ENCODE measurements around the gene DOCK1. TPM values are rescaled to one million over a fixed set of nuclear protein-coding genes. Genes with fewer than 3 reads are reported as not detected.

The DOCK1 gene
- total RNA-seq, 2 experiments from 2014 or later: 0.22 to 0.29 TPM

GRCh38 chr10:127012769-127013152 lies 107.5 kb downstream of the DOCK1 start:
- no peak for DNase-seq
- no peaks in the 10 kb centered on the region for H3K27me3 Mint-ChIP-seq
- H3K36me3 Mint-ChIP-seq: no peaks in the 10 kb centered on the region
- H3K4me1 Mint-ChIP-seq (ENCODE audit: low read depth): no peaks in the 10 kb centered on the region
- intact Hi-C loops (cut with micrococcal nuclease): no loop called here
- ChIA-PET CTCF (no interaction called here), POLR2A (no interaction called here)
- H3K4me3 Mint-ChIP-seq: no peak overlapping the region
- H3K9me3 Mint-ChIP-seq: no peaks in the 10 kb centered on the region
- no peak overlapping the region for H3K27ac Mint-ChIP-seq

GRCh38 chr10:127013211-127013656 lies 108.0 kb downstream of the DOCK1 start:
- Mint-ChIP-seq H3K4me3 (no peak overlapping the region), H3K4me1 (ENCODE audit: low read depth) (no peaks in the 10 kb centered on the region), H3K9me3 (no peaks in the 10 kb centered on the region), H3K36me3 (no peaks in the 10 kb centered on the region), H3K27me3 (no peaks in the 10 kb centered on the region), H3K27ac (no peak overlapping the region)
- DNase-seq: no peak
- POLR2A ChIA-PET: no interaction called here
- CTCF ChIA-PET: no interaction called here
- intact Hi-C loops (cut with micrococcal nuclease): no loop called here

GRCh38 chr10:127013691-127014473 lies 108.7 kb downstream of the DOCK1 start:
- Mint-ChIP-seq H3K4me1 (ENCODE audit: low read depth) (no peaks in the 10 kb centered on the region), H3K27me3 (no peaks in the 10 kb centered on the region), H3K27ac (no peak overlapping the region), H3K4me3 (no peak overlapping the region), H3K9me3 (no peaks in the 10 kb centered on the region), H3K36me3 (no peaks in the 10 kb centered on the region)
- intact Hi-C loops (cut with micrococcal nuclease): no loop called here
- POLR2A ChIA-PET: no interaction called here
- CTCF ChIA-PET: no interaction called here
- DNase-seq: no peak

GRCh38 chr10:127014671-127015070 lies 109.4 kb downstream of the DOCK1 start:
- no peaks in the 10 kb centered on the region for H3K9me3 Mint-ChIP-seq

GRCh38 chr10:127015373-127015772 lies 110.1 kb downstream of the DOCK1 start:
- Mint-ChIP-seq H3K9me3 (no peaks in the 10 kb centered on the region), H3K27me3 (no peaks in the 10 kb centered on the region), H3K27ac (no peak overlapping the region), H3K36me3 (no peaks in the 10 kb centered on the region), H3K4me3 (no peak overlapping the region), H3K4me1 (ENCODE audit: low read depth) (no peaks in the 10 kb centered on the region)
- CTCF ChIA-PET: no interaction called here
- intact Hi-C loops (cut with micrococcal nuclease): no loop called here
- POLR2A ChIA-PET: no interaction called here
- DNase-seq: no peak

More at GRCh38 chr10:127014671-127015070, 109.4 kb downstream of the DOCK1 start:
- ChIA-PET CTCF (no interaction called here), POLR2A (no interaction called here)
- H3K4me1 Mint-ChIP-seq (ENCODE audit: low read depth): no peaks in the 10 kb centered on the region
- H3K27me3 Mint-ChIP-seq: no peaks in the 10 kb centered on the region
- no peak for DNase-seq
- no peak overlapping the region for H3K4me3 Mint-ChIP-seq
- intact Hi-C loops (cut with micrococcal nuclease): no loop called here
- no peak overlapping the region for H3K27ac Mint-ChIP-seq
- H3K36me3 Mint-ChIP-seq: no peaks in the 10 kb centered on the region

GRCh38 chr10:127016331-127016730 lies 111.1 kb downstream of the DOCK1 start:
- DNase-seq: no peak
- CTCF ChIA-PET: no interaction called here
- H3K9me3 Mint-ChIP-seq: no peaks in the 10 kb centered on the region
- no peaks in the 10 kb centered on the region for H3K4me1 Mint-ChIP-seq (ENCODE audit: low read depth)
- H3K36me3 Mint-ChIP-seq: no peaks in the 10 kb centered on the region
- no peak overlapping the region for H3K4me3 Mint-ChIP-seq
- intact Hi-C loops (cut with micrococcal nuclease): no loop called here
- H3K27me3 Mint-ChIP-seq: no peaks in the 10 kb centered on the region
- no peak overlapping the region for H3K27ac Mint-ChIP-seq
- POLR2A ChIA-PET: no interaction called here

GRCh38 chr10:127017541-127018297 lies 112.5 kb downstream of the DOCK1 start:
- no peak overlapping the region for H3K4me3 Mint-ChIP-seq
- no peak overlapping the region for H3K27ac Mint-ChIP-seq
- intact Hi-C loops (cut with micrococcal nuclease): no loop called here
- DNase-seq: no peak
- no peaks in the 10 kb centered on the region for H3K27me3 Mint-ChIP-seq
- H3K36me3 Mint-ChIP-seq: no peaks in the 10 kb centered on the region
- ChIA-PET CTCF (no interaction called here), POLR2A (no interaction called here)
- H3K4me1 Mint-ChIP-seq (ENCODE audit: low read depth): no peaks in the 10 kb centered on the region
- no peaks in the 10 kb centered on the region for H3K9me3 Mint-ChIP-seq

GRCh38 chr10:127018298-127018650 lies 113.0 kb downstream of the DOCK1 start:
- no peaks in the 10 kb centered on the region for H3K4me1 Mint-ChIP-seq (ENCODE audit: low read depth)
- intact Hi-C loops (cut with micrococcal nuclease): no loop called here

GRCh38 chr10:127018766-127019165 lies 113.5 kb downstream of the DOCK1 start:
- Mint-ChIP-seq H3K27ac (no peak overlapping the region), H3K4me1 (ENCODE audit: low read depth) (no peaks in the 10 kb centered on the region), H3K27me3 (no peaks in the 10 kb centered on the region), H3K4me3 (no peak overlapping the region), H3K9me3 (no peaks in the 10 kb centered on the region), H3K36me3 (no peaks in the 10 kb centered on the region)
- intact Hi-C loops (cut with micrococcal nuclease): no loop called here
- POLR2A ChIA-PET: no interaction called here
- CTCF ChIA-PET: no interaction called here
- DNase-seq: no peak

More at GRCh38 chr10:127018298-127018650, 113.0 kb downstream of the DOCK1 start:
- Mint-ChIP-seq H3K4me3 (no peak overlapping the region), H3K27me3 (no peaks in the 10 kb centered on the region), H3K27ac (no peak overlapping the region), H3K9me3 (no peaks in the 10 kb centered on the region), H3K36me3 (no peaks in the 10 kb centered on the region)
- DNase-seq: no peak
- ChIA-PET POLR2A (no interaction called here), CTCF (no interaction called here)

- DNase-seq: no peak
- intact Hi-C loops (cut with micrococcal nuclease): no loop called here
- Mint-ChIP-seq H3K27me3 (no peaks in the 10 kb centered on the region), H3K4me3 (no peak overlapping the region), H3K27ac (no peak overlapping the region), H3K9me3 (no peaks in the 10 kb centered on the region), H3K36me3 (no peaks in the 10 kb centered on the region), H3K4me1 (ENCODE audit: low read depth) (no peaks in the 10 kb centered on the region)
- POLR2A ChIA-PET: no interaction called here
- CTCF ChIA-PET: no interaction called here
Observed at GRCh38 chr10:127020260-127020659, 115.0 kb downstream of the DOCK1 start.

- intact Hi-C loops (cut with micrococcal nuclease): no loop called here
- no peaks in the 10 kb centered on the region for H3K27me3 Mint-ChIP-seq
- DNase-seq: no peak
- H3K36me3 Mint-ChIP-seq: no peaks in the 10 kb centered on the region
- ChIA-PET CTCF (no interaction called here), POLR2A (no interaction called here)
- no peak overlapping the region for H3K27ac Mint-ChIP-seq
- no peaks in the 10 kb centered on the region for H3K4me1 Mint-ChIP-seq (ENCODE audit: low read depth)
- H3K9me3 Mint-ChIP-seq: no peaks in the 10 kb centered on the region
- H3K4me3 Mint-ChIP-seq: no peak overlapping the region
Observed at GRCh38 chr10:127021801-127022200, 116.6 kb downstream of the DOCK1 start.

- no peaks in the 10 kb centered on the region for H3K9me3 Mint-ChIP-seq
- no peaks in the 10 kb centered on the region for H3K27me3 Mint-ChIP-seq
- CTCF ChIA-PET: no interaction called here
- H3K36me3 Mint-ChIP-seq: no peaks in the 10 kb centered on the region
- POLR2A ChIA-PET: no interaction called here
- no peak overlapping the region for H3K4me3 Mint-ChIP-seq
- intact Hi-C loops (cut with micrococcal nuclease): no loop called here
- no peak for DNase-seq
- H3K27ac Mint-ChIP-seq: no peak overlapping the region
- H3K4me1 Mint-ChIP-seq (ENCODE audit: low read depth): no peaks in the 10 kb centered on the region
Observed at GRCh38 chr10:127024685-127025435, 119.6 kb downstream of the DOCK1 start.
